ENCODE measurements around the gene STX8. TPM values are rescaled to one million over a fixed set of nuclear protein-coding genes. Genes with fewer than 3 reads are reported as not detected.

STX8 gene
- total RNA-seq, 1 donor from 2014 or later: 61.6 TPM

- no peak for DNase-seq (ENCODE audit: extremely low spot score, unreplicated experiment)
- no peaks in the 10 kb centered on the region for H3K9me3 Mint-ChIP-seq (ENCODE audit: unreplicated experiment)
- H3K36me3 Mint-ChIP-seq (ENCODE audit: unreplicated experiment): peaks cover 3% of the 10 kb centered on the region
- no peak overlapping the region for H3K27ac Mint-ChIP-seq (ENCODE audit: unreplicated experiment)
- TF ChIP-seq CTCF (IDR thresholded peaks at IDR 0.05): no peak
- no peak overlapping the region for H3K4me3 Mint-ChIP-seq (ENCODE audit: unreplicated experiment)
- H3K4me1 Mint-ChIP-seq (ENCODE audit: unreplicated experiment): peaks cover 9% of the 10 kb centered on the region
- no peaks in the 10 kb centered on the region for H3K27me3 Mint-ChIP-seq (ENCODE audit: unreplicated experiment)
These were observed 306.1 kb downstream of the STX8 start for GRCh38 chr17:9269350-9270035.

- Mint-ChIP-seq H3K9me3 (ENCODE audit: unreplicated experiment) (no peaks in the 10 kb centered on the region), H3K36me3 (ENCODE audit: unreplicated experiment) (peaks cover 6% of the 10 kb centered on the region), H3K4me3 (ENCODE audit: unreplicated experiment) (no peak overlapping the region), H3K27ac (ENCODE audit: unreplicated experiment) (no peak overlapping the region), H3K27me3 (ENCODE audit: unreplicated experiment) (no peaks in the 10 kb centered on the region), H3K4me1 (ENCODE audit: unreplicated experiment) (peaks cover 9% of the 10 kb centered on the region)
- DNase-seq (ENCODE audit: extremely low spot score, unreplicated experiment): no peak
- TF ChIP-seq CTCF (IDR thresholded peaks at IDR 0.05): no peak
These were observed 307.1 kb downstream of the STX8 start for GRCh38 chr17:9268546-9268945.

GRCh38 chr17:9266697-9267117 is 308.9 kb downstream of the STX8 start:
- TF ChIP-seq CTCF (IDR thresholded peaks at IDR 0.05): no peak
- no peak overlapping the region for H3K27ac Mint-ChIP-seq (ENCODE audit: unreplicated experiment)

GRCh38 chr17:9266031-9266680 is 309.5 kb downstream of the STX8 start:
- H3K27ac Mint-ChIP-seq (ENCODE audit: unreplicated experiment): no peak overlapping the region
- DNase-seq (ENCODE audit: extremely low spot score, unreplicated experiment): no peak
- peaks cover 6% of the 10 kb centered on the region for H3K36me3 Mint-ChIP-seq (ENCODE audit: unreplicated experiment)
- no peaks in the 10 kb centered on the region for H3K27me3 Mint-ChIP-seq (ENCODE audit: unreplicated experiment)
- TF ChIP-seq CTCF (IDR thresholded peaks at IDR 0.05): no peak
- no peaks in the 10 kb centered on the region for H3K4me1 Mint-ChIP-seq (ENCODE audit: unreplicated experiment)
- H3K9me3 Mint-ChIP-seq (ENCODE audit: unreplicated experiment): no peaks in the 10 kb centered on the region
- H3K4me3 Mint-ChIP-seq (ENCODE audit: unreplicated experiment): no peak overlapping the region

More at GRCh38 chr17:9266697-9267117, 308.9 kb downstream of the STX8 start:
- H3K4me1 Mint-ChIP-seq (ENCODE audit: unreplicated experiment): no peaks in the 10 kb centered on the region
- no peaks in the 10 kb centered on the region for H3K27me3 Mint-ChIP-seq (ENCODE audit: unreplicated experiment)
- DNase-seq (ENCODE audit: extremely low spot score, unreplicated experiment): no peak
- no peaks in the 10 kb centered on the region for H3K9me3 Mint-ChIP-seq (ENCODE audit: unreplicated experiment)
- H3K4me3 Mint-ChIP-seq (ENCODE audit: unreplicated experiment): no peak overlapping the region
- H3K36me3 Mint-ChIP-seq (ENCODE audit: unreplicated experiment): peaks cover 6% of the 10 kb centered on the region
